Panc1 (cell line): ENCODE results near the gene BCHE. TPM values are rescaled to one million over a fixed set of nuclear protein-coding genes. Genes with fewer than 3 reads are reported as not detected.

Experiments
- ATAC-seq: fragments of 200-7000 bp; cut with Tn5 transposase; 2 replicates; pipeline ENCODE4 v1.9.1; 2020; ENCODE audit warnings: mild to moderate bottlenecking, moderate library complexity
- BruUV-seq: library from RNA; stranded (reverse); fragments of 400-500 nt; replicated peaks from 2 replicates; lab custom pipeline; 2021; lab: Mats Ljungman, UMichigan
- CTCF ChIA-PET: fragments of 300-600 bp; sonication (Branson Sonifier 250); formaldehyde crosslinking; loops from one replicate; lab custom pipeline; 2022; ENCODE audit warnings: antibody characterized with exemption; lab: Charles Lee
- POLR2A ChIA-PET: fragments of 300-600 bp; sonication (Branson Sonifier 250); formaldehyde crosslinking; loops from one replicate; lab custom pipeline; 2022; ENCODE audit warnings: antibody characterized with exemption; lab: Charles Lee
- DNase-seq: peaks from one replicate; pipeline ENCODE4 v3.0.0-alpha.2; 2010; ENCODE audit warnings: low read depth, low spot score
- H3K27ac ChIP-seq: 2 replicates; pipeline ENCODE4 v1.5.1; 2011; ENCODE audit warnings: mild to moderate bottlenecking, low read length, inconsistent platforms
- H3K27me3 ChIP-seq: fragments of 200-500 bp; sonication (Bioruptor generic); 2 replicates; pipeline ENCODE4 v1.6.0; 2014; ENCODE audit warnings: low read length, inconsistent platforms; ENCODE audit not compliant: control insufficient read depth, insufficient read depth
- H3K36me3 ChIP-seq: fragments of 200-500 bp; sonication (Bioruptor generic); 2 replicates; pipeline ENCODE4 v1.5.1; 2014; ENCODE audit warnings: inconsistent platforms, mild to moderate bottlenecking, low read length, moderate library complexity; ENCODE audit not compliant: control insufficient read depth, insufficient read depth
- H3K4me1 ChIP-seq: 2 replicates; pipeline ENCODE4 v1.5.1; 2011; ENCODE audit warnings: inconsistent platforms, mild to moderate bottlenecking, low read length, moderate library complexity; ENCODE audit not compliant: control insufficient read depth, insufficient read depth
- H3K4me3 ChIP-seq, 2 experiments: 2 replicates each; pipeline ENCODE4 v1.5.1; 2011 to 2012; ENCODE audit warnings: low read depth in 2 of 2, low read length in 2 of 2, mild to moderate bottlenecking in 2 of 2, inconsistent platforms in 1 of 2, moderate library complexity in 1 of 2
- H3K9me3 ChIP-seq: fragments of 200-500 bp; sonication (Bioruptor generic); 2 replicates; pipeline ENCODE4 v1.5.1; 2014; ENCODE audit warnings: low read depth, mild to moderate bottlenecking, inconsistent platforms, low read length, moderate library complexity; ENCODE audit not compliant: control insufficient read depth, insufficient read depth
- POLR2AphosphoS5 ChIP-seq: IDR thresholded peaks from 2 replicates; pipeline ENCODE4 v1.6.1; 2012; ENCODE audit warnings: mild to moderate bottlenecking, low read depth, low read length, moderate library complexity
- SIN3A ChIP-seq: IDR thresholded peaks from 2 replicates; pipeline ENCODE4 v1.6.1; 2012; ENCODE audit warnings: low read depth, mild to moderate bottlenecking, low read length, moderate library complexity, borderline replicate concordance; ENCODE audit not compliant: insufficient read depth
- TCF7L2 ChIP-seq: IDR thresholded peaks from 2 replicates; pipeline ENCODE4 v1.6.1; 2011; ENCODE audit warnings: mild to moderate bottlenecking, low read depth, low read length, inconsistent platforms
- in situ Hi-C: cut with HindIII; loops from 2 replicates; pipeline ENCODE4 v1.10.0; 2016; ENCODE audit warnings: low sequenced_read_pairs, low pct_unique_long_range_greater_than_20kb
- intact Hi-C: fragments of 100-400 bp; cut with micrococcal nuclease; formaldehyde crosslinking; loops from one replicate; pipeline ENCODE4 v1.10.0; 2022; ENCODE audit not compliant: unreplicated experiment
- total RNA-seq: library from RNA; stranded (reverse); gene quantifications from one replicate; pipeline ENCODE4 v1.2.1, GENCODE V29; 2021; ENCODE audit not compliant: unreplicated experiment
- TF ChIP-seq, protein P1 (sequence below), 2 experiments: IDR thresholded peaks; 2 replicates each; pipeline ENCODE4 v1.6.1; 2011 to 2012; ENCODE audit warnings: low read depth in 2 of 2, control low read depth in 1 of 2, low read length in 1 of 2, mild to moderate bottlenecking in 1 of 2, moderate library complexity in 1 of 2; ENCODE audit not compliant: insufficient read depth in 1 of 2
- TF ChIP-seq, protein P2 (sequence below): fragments of 450-650 bp; IDR thresholded peaks from 2 replicates; pipeline ENCODE4 v1.5.1; 2017; ENCODE audit warnings: mild to moderate bottlenecking

BCHE gene
- total RNA-seq, 1 experiment from 2014 or later, result 1.5 TPM

DNA sequence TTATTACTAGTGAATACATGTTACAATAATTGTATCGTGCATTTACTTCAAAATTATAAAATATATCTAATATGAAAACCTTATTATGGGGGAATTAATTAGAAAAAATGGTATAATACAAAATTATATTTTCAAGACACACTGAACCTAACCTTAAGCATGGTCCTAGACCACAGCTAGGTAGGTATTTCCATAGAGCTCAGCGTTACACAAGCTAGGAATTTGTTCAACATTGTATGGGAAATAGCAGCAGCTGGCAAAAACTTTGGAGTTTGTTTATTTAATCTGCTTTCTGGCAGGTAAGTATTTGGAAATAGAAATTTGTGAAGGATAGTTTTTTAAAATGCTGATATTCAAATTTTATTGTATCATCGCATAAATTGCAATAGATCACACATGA lies 52.9 kb downstream of the BCHE start:
- CTCF ChIA-PET, result no interaction called here
- POLR2A ChIA-PET, result no interaction called here
- no peak for DNase-seq
- intact Hi-C loops (no loop called here), in situ Hi-C loops (no loop called here)
- Histone ChIP-seq H3K9me3 (no peaks in the 10 kb centered on the region), H3K4me1 (no peaks in the 10 kb centered on the region), H3K27ac (no peak overlapping the region), H3K36me3 (no peaks in the 10 kb centered on the region), H3K27me3 (no peaks in the 10 kb centered on the region), H3K4me3 (no peak overlapping the region)
- BruUV-seq, result no TSS peak
- no peak for TF ChIP-seq POLR2AphosphoS5
- no peak for TF ChIP-seq SIN3A
- TF ChIP-seq, protein P1, sequence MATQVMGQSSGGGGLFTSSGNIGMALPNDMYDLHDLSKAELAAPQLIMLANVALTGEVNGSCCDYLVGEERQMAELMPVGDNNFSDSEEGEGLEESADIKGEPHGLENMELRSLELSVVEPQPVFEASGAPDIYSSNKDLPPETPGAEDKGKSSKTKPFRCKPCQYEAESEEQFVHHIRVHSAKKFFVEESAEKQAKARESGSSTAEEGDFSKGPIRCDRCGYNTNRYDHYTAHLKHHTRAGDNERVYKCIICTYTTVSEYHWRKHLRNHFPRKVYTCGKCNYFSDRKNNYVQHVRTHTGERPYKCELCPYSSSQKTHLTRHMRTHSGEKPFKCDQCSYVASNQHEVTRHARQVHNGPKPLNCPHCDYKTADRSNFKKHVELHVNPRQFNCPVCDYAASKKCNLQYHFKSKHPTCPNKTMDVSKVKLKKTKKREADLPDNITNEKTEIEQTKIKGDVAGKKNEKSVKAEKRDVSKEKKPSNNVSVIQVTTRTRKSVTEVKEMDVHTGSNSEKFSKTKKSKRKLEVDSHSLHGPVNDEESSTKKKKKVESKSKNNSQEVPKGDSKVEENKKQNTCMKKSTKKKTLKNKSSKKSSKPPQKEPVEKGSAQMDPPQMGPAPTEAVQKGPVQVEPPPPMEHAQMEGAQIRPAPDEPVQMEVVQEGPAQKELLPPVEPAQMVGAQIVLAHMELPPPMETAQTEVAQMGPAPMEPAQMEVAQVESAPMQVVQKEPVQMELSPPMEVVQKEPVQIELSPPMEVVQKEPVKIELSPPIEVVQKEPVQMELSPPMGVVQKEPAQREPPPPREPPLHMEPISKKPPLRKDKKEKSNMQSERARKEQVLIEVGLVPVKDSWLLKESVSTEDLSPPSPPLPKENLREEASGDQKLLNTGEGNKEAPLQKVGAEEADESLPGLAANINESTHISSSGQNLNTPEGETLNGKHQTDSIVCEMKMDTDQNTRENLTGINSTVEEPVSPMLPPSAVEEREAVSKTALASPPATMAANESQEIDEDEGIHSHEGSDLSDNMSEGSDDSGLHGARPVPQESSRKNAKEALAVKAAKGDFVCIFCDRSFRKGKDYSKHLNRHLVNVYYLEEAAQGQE (IDR thresholded peaks at IDR 0.05; ENCODE audit: insufficient read depth in 1 of 2, low read depth in 2 of 2, low read length in 1 of 2), result no peak
- TF ChIP-seq TCF7L2, result no peak
- TF ChIP-seq, protein P2, sequence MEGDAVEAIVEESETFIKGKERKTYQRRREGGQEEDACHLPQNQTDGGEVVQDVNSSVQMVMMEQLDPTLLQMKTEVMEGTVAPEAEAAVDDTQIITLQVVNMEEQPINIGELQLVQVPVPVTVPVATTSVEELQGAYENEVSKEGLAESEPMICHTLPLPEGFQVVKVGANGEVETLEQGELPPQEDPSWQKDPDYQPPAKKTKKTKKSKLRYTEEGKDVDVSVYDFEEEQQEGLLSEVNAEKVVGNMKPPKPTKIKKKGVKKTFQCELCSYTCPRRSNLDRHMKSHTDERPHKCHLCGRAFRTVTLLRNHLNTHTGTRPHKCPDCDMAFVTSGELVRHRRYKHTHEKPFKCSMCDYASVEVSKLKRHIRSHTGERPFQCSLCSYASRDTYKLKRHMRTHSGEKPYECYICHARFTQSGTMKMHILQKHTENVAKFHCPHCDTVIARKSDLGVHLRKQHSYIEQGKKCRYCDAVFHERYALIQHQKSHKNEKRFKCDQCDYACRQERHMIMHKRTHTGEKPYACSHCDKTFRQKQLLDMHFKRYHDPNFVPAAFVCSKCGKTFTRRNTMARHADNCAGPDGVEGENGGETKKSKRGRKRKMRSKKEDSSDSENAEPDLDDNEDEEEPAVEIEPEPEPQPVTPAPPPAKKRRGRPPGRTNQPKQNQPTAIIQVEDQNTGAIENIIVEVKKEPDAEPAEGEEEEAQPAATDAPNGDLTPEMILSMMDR, result no peak
- no peak for ATAC-seq

DNA sequence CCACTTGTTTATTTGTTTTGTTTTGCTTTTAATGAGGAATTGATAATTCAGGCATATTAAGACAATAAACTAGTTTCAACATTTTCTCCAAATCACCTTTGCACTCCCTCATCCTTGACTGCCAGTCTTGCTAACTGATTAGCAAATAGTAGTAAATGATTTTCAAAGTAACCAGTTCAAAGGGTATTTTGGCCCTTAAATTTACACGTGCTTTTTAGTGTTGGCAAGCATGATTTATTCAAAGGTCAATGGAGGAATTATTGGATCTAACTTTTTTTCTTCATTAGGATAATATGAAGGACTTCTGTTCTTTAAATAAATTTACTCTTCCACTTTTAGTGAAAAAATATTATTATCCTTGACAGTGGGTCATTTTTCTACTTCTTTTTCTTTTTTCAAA lies 53.8 kb downstream of the BCHE start:
- H3K9me3 ChIP-seq, result no peaks in the 10 kb centered on the region
- in situ Hi-C loops (no loop called here), intact Hi-C loops (no loop called here)
- BruUV-seq, result no TSS peak
- no peaks in the 10 kb centered on the region for H3K4me1 ChIP-seq
- ATAC-seq (no peak), DNase-seq (no peak)
- H3K27ac ChIP-seq, result no peak overlapping the region
- H3K27me3 ChIP-seq, result no peaks in the 10 kb centered on the region
- ChIA-PET CTCF (no interaction called here), POLR2A (no interaction called here)
- no peak for TF ChIP-seq TCF7L2
- TF ChIP-seq, protein P1 (IDR thresholded peaks at IDR 0.05; ENCODE audit: insufficient read depth in 1 of 2, low read depth in 2 of 2, low read length in 1 of 2), result no peak
- no peak for TF ChIP-seq SIN3A
- TF ChIP-seq POLR2AphosphoS5, result no peak
- TF ChIP-seq, protein P2, result no peak
- no peak overlapping the region for H3K4me3 ChIP-seq
- H3K36me3 ChIP-seq, result no peaks in the 10 kb centered on the region
